Measurements from ENCODE around the gene BSDC1. TPM values are rescaled to one million over a fixed set of nuclear protein-coding genes. Genes with fewer than 3 reads are reported as not detected.

Gene BSDC1
- total RNA-seq, 1 donor from 2014 or later, result 56.7 TPM

DNA sequence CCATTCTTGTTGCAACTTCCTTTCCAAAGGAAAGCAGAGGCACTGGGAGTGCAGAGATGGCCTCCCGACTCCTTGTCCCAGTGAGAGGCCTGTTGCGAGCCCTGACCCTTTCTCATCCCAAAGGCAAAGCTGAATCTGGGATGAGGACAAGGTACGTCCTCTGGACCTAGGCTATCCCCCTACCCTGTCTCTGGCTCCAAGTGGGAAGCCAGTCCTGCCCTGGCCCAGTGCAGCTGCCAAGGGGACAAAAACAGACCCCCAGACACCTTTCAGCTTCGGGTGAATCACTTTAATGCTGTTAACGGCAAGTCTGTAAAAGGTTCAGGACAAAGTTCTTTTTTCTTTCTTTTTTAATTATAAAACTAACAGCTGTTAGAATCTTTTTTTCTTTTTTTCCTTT is 29.4 kb downstream of the BSDC1 start:
- H3K4me3 ChIP-seq (ENCODE audit: low read depth, low read length), result no peak overlapping the region
- TF ChIP-seq, protein P1, sequence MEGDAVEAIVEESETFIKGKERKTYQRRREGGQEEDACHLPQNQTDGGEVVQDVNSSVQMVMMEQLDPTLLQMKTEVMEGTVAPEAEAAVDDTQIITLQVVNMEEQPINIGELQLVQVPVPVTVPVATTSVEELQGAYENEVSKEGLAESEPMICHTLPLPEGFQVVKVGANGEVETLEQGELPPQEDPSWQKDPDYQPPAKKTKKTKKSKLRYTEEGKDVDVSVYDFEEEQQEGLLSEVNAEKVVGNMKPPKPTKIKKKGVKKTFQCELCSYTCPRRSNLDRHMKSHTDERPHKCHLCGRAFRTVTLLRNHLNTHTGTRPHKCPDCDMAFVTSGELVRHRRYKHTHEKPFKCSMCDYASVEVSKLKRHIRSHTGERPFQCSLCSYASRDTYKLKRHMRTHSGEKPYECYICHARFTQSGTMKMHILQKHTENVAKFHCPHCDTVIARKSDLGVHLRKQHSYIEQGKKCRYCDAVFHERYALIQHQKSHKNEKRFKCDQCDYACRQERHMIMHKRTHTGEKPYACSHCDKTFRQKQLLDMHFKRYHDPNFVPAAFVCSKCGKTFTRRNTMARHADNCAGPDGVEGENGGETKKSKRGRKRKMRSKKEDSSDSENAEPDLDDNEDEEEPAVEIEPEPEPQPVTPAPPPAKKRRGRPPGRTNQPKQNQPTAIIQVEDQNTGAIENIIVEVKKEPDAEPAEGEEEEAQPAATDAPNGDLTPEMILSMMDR (conservative IDR thresholded peaks at IDR 0.05; ENCODE audit: low read depth, low read length), result no peak
- DNase-seq (ENCODE audit: low read depth), result no peak

- H3K4me3 ChIP-seq (ENCODE audit: low read depth, low read length), result no peak overlapping the region
- no peak for DNase-seq (ENCODE audit: low read depth)
- TF ChIP-seq, protein P1 (conservative IDR thresholded peaks at IDR 0.05; ENCODE audit: low read depth, low read length), result no peak
Measured at GRCh38 chr1:32363713-32364112, 30.5 kb downstream of the BSDC1 start.

DNA sequence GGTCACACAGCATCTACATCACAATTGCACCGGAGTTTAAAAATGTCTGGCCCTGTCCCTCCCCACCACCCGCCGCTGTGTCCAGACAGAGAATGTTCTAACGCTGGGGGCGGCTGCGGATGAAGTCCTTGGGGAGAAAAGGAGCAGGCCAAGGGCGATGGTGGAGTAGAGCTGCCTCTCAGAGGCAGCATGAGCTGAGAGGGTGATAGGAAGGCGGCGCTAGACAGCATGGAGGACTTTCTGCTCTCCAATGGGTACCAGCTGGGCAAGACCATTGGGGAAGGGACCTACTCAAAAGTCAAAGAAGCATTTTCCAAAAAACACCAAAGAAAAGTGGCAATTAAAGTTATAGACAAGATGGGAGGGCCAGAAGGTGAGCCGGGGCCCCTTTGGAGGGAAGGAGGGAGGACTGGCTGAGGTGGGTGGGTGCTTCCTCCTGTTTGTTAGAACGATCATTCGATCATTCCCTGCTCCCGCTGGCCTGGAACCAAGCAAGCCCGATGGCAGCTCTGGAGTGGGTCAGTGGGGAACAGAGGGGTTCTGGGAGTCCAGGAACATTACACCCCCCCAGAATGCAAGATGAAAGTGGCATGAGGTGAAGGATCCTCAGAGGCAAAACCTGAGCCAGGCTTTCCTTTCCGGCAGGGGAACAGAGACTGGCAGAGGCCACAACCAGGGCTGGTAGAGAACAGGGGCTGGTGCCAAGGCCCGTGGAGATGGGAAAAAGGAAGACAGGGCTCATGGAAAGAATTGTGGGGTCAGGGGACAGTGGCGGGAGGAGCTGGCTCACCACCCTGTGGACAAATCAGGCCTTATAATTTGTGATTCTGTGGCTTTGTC is 31.5 kb downstream of the BSDC1 start, which contains the start of the genes FAM229A and TSSK3:
FAM229A (minus strand) TSS at position 12 of the 840 bp plus-strand sequence. CDS start 394 bp downstream, outside the sequence.
TSSK3 (plus strand) TSS at position 66 of the 840 bp plus-strand sequence; CDS start at position 229, 163 bp downstream.
- DNase-seq (ENCODE audit: low read depth), result no peak
- H3K4me3 ChIP-seq (ENCODE audit: low read depth, low read length), result peak within 1 kb of the TSS; percentile 46
- TF ChIP-seq, protein P1 (conservative IDR thresholded peaks at IDR 0.05; ENCODE audit: low read depth, low read length), result no peak

DNA sequence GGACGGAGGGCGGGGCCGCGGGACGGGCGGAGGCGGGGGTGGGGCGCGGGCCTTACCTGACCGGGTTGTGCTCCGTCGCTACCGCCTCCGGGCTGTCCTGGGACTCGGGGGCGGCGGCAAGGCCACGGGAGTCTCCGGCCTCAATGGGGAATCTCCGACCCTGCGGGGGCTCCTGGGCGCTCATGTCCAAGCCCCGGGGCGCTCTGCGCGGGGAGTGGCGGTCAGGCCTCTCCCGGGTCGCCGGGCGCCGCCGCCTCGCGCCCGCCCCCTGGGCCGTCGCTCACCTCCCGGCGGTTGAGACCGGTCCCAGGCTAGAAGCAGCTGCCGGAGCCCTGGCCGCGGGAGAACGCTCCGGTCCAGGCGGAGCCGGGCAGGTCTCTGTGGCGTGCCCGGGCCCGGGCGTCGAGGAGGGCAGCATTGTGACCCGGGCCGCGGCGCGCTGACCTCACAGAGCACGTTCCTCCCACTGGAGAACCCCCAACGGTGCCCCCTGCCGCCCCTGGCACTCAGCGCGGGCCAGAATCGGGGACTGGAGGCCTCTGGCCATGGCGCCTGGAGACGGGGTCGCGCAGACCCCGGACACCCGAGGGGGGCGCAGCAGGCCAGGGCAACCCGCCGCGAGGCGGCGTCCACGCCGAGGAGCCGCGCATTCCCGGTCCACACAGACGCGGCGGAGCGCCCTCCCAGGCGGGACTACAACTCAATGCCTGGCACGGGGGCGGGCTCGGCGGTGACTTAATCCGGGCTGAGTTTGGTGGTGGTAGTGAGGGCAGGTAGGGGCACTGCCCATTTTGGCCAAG is 32.4 kb downstream of the BSDC1 start:
- no peak for DNase-seq (ENCODE audit: low read depth)
- peak overlapping the region; percentile 46 for H3K4me3 ChIP-seq (ENCODE audit: low read depth, low read length)
- TF ChIP-seq, protein P1 (conservative IDR thresholded peaks at IDR 0.05; ENCODE audit: low read depth, low read length), result peak; percentile 29

DNA sequence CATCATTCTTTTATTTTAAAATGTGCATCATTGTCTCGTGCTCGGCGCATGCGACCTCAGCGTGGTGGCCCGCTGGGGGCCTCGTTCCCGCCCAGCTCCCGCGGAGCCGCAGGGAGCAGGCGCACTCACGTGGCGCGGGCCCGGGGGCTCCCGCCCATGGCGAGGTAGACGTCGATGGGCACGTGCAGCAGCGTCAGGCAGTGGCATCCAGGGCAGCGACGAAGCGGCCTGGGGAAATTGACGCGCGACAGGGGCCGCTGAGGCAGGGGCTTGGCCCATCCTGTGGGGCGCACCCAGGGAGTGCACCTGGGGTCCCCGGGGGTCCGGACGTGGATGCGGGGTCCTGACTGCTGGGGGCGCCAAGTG is 33.0 kb downstream of the BSDC1 start:
- no peak overlapping the region for H3K4me3 ChIP-seq (ENCODE audit: low read depth, low read length)
- TF ChIP-seq, protein P1 (conservative IDR thresholded peaks at IDR 0.05; ENCODE audit: low read depth, low read length), result no peak
- no peak for DNase-seq (ENCODE audit: low read depth)

- TF ChIP-seq, protein P1 (conservative IDR thresholded peaks at IDR 0.05; ENCODE audit: low read depth, low read length), result no peak
- DNase-seq (ENCODE audit: low read depth), result no peak
- no peak overlapping the region for H3K4me3 ChIP-seq (ENCODE audit: low read depth, low read length)
Measured at GRCh38 chr1:32358435-32358834, 35.8 kb downstream of the BSDC1 start.

Measured in epithelial cell of proximal tubule (primary cell).